GM18519 (cell line): ENCODE measurements around the gene B3GLCT.
"Not testable (repeated sequence)": the region's sequence is repeated elsewhere in the genome, so short reads cannot be mapped to it uniquely, and the experiment has no call there.

Source experiments
- ATAC-seq: cut with Tn5 transposase; IDR thresholded peaks from one replicate; pipeline ENCODE4 v1.9.1; 2021; ENCODE audit warnings: mild to moderate bottlenecking, moderate library complexity; ENCODE audit not compliant: unreplicated experiment, low FRiP score

Gene B3GLCT

DNA sequence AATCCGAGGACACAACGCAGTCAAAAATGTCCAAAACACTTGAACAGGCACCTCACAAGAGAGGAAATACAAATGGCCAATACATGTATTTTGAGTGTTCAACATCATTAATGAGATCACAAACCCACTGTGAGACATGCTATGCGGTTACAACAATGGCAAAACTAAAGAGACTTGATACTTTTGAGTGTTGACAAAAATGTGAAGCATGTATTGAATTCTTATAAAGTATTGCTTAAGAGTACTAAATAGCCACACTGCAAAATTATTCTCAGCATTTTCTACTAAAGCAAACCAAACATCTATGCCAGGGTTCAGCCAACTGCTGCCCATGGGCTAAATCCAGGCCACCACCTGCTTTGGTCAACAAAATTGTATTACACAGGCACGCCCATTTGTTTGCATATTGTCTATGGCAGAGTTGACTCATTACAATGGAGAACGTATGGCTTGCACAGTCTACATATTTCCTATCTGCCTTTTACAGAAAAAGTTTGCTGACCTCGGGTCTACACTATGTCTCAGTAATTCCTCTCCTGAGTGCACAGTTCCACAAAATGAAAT is 135.3 kb downstream of the B3GLCT start:
- no peak for ATAC-seq

DNA sequence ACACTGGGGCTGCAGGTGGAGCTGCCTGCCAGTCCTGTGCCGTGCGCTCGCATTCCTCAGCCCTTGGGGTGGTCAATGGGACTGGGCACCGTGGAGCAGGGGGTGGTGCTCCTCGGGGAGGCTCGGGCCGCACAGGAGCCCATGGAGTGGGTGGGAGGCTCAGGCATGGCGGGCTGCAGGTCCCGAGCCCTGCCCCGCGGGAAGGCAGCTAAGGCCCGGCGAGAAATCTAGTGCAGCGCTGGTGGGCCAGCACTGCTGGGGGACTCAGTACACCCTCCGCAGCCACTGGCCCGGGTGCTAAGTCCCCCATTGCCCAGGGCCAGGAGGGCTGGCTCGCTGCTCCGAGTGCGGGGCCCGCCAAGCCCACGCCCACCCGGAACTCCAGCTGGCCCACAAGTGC is 139.8 kb downstream of the B3GLCT start:
- ATAC-seq, result not testable (repeated sequence)

DNA sequence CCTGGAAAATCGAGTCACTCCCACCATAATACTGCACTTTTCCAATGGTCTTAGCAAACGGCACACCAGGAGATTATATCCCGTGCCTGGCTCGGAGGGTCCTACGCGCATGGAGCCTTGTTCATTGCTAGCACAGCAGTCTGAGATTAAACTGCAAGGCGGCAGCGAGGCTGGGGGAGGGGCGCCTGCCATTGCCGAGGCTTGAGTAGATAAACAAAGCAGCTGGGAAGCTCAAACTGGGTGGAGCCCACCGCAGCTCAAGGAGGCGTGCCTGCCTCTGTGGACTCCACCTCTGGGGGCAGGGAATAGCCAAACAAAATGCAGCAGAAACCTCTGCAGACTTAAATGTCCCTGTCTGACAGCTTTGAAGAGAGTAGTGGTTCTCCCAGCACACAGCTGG is 141.1 kb downstream of the B3GLCT start:
- not testable (repeated sequence) for ATAC-seq

DNA sequence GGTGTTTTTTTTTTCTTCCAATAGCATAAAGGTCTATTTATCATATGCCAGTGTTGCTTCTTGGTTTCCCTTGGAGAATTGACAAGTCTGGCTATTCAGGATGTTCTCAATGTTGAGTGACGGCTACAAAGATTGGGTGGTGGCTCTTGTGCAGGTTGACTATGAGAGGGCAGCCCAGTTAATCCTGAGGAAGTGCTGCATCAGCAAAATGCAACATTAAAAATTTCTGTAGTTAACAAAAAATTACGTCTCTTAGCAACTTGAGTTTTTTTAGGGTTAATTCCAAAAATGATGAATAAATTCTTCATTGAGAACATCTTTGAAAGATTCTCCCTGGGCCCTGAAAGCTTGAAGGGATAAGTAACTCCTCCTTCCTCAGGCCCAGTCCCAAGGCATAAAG is 147.1 kb downstream of the B3GLCT start:
- no peak for ATAC-seq

DNA sequence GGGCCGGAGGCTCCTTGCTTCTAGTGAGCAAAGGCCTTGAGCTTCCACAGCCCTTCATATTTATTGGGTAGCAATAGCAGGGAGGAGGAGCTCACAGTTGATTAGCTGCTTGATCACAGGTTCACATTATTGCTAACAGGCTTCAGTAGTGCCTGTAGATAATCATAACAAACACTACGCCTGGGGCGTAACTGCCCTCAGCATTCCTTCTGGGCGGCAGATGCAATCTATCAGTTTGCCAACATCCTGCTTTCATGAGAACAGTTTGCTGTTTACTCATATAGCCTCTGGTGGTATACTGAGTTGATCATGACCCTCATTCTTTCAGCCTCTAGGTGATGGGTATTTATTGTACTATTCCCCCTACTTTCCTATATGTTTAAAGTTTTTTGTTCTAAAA is 149.4 kb downstream of the B3GLCT start:
- no peak for ATAC-seq

DNA sequence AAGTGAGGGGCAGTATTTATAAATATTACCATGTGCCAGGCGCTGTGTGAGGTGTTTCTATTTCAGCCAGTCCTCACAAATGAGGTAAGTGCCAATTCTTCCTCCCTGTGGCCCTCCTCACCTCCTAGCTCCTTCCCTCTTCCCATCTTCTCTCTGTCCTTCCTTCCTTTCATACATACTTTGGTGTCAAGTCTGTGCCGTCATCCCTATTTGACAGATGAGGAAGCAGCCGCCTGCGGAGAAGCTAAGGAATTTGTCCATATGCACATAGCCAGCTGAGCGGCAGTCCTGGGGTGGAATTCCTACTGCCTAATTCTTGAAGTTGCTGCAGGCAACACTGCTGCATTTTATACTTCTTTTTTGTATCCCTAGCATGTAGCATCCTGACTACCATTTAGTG is 150.8 kb downstream of the B3GLCT start:
- ATAC-seq, result no peak

DNA sequence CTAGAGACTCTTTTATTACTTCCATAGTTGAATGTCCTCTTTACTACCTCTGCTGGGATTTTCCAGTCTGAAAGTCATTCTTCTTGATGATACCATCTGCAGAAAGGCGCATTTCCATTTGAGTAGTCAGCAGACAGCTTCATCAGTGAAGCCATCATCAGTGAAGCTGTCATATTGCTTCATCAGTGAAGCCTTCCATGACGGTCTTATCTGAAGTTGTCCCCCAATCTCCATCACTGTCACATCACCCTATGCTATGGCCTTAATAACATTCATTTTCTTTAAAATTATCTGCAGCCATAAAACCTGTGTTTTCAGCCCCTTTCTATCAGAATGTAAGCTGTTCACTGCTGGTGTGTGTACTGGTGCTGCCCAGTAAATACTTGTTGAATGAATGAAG is 151.6 kb downstream of the B3GLCT start:
- no peak for ATAC-seq

DNA sequence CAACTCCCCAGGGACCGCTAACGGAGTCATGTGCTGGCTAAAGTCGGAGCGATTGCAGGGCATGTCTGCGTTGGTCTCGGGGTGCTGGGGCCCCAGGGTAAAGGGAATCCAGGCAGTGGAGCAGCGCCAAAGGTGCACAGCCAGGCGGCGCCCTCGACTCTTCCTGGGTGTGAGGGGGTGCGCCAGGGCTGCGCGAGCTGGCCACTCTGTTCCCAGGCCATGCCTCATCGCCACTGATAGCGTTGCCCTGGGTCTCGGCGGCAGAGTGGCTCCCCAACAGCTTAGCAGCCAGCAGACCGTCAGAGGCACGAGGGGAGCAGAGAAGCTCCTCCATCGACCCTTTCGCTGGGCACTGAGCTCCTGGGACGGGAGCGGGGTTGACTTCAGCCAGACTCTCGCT is 152.7 kb downstream of the B3GLCT start:
- ATAC-seq, result no peak

DNA sequence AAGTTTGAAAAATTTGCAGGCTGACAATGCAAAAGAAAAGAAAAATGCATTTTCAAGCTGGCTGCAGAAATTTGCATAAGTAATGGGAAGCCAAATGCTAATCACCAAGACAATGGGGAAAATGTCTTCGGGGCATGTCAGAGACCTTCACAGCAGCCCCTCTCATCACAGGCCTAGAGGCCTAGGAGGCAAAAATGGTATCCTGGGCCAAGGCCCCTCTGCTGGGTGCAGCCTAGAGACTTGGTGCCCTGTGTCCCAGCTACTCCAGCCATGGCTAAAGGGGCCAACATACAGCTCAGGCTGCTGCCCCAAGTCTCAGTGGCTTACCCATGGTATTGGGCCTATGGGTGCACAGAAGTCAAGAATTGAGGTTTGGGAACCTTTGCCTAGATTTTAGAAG is 155.2 kb downstream of the B3GLCT start:
- ATAC-seq, result no peak

DNA sequence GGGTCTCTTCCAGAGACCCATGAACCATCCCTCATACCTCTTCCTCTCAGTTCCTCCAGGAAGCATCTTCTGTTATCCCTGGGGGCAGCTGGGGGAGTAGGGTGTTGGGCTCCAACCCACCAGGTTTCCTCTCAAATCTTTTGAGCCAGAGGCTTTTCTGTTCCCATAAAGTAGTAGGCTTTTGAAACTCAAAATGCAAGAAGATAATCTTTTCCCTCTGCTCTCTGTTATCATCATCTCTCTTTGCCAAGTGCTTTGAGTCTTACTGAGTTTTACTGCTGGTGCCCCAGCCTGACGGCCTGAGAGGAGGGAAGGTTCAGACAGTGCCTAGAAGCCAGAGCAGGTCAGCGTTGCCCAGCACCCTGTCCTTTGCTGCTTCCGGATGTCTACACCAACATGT is 157.2 kb downstream of the B3GLCT start:
- no peak for ATAC-seq

DNA sequence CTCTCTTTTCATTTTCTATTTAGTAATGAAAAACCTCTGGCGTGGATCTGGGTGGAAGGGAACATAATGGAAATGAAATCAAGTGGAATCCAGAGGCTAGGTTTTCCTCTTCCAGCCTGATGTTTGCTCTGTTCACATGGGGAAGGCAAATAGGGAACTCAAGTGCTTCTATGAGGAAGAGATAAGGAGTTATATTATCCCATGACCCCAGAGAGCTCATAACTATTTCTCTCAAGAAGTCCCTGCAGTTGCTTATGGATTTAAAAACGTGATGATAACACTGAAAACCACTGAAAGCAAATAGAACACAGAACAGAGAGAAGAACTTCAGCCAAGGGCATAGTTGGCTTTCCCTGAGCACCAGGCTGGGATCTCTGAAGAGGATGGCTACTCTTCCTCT is 157.8 kb downstream of the B3GLCT start:
- ATAC-seq, result no peak

DNA sequence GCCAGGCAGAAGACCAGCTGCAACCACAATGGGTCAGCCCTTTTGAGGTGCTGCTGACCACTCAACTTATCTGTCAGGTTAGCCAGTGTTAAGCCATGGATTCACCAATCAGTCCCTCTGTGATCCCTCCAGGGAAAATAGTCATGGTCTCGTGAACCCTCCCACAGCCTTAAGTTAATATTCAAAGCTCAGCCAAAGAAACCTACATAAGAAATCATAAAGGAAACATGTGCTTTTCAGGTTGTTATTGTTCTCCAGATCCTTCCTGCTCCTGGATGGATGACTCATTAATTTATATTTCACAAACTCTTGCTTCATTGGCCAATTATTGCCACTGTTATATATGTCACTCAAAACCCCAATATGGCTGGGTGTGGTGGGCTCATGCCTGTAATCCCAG is 161.9 kb downstream of the B3GLCT start:
- ATAC-seq, result no peak

DNA sequence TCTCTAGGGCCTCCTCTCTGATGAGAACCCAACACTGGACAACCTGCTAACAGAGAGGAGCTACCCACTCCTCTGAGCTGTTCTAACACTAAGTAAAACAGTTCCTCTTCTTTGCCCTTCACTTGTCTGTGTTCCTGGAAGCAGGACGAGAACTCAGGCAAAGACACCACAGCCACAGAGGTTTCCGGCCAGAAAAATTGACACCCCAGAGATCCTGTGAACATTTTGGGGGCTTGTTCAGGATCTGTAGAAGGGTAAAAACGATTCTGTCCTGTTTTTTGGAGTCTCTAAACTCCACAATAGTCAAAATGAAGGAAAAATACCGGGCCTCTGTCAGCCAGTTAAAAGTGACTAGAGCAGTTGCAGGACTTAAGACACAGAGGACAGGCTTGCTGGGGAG is 165.9 kb downstream of the B3GLCT start:
- no peak for ATAC-seq

DNA sequence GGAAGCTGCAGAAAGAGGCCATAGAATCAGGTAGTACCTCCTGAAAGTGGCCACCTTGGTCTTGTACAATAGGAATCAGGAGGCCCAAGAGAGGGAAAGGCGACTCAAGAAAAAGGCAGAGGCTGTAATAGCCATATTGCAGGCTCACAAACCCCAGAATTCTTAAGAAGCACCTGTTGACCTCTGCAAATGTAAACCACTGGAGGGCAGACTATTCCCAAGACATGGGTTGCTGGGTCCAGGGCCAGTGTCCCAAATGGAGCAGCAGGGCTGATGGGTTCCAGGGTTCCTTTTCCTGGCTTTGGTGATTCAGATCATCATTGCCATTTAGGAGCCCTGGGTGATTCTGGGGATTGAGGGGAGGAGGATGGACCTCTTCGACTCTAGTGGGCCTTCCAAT is 167.6 kb downstream of the B3GLCT start:
- no peak for ATAC-seq

DNA sequence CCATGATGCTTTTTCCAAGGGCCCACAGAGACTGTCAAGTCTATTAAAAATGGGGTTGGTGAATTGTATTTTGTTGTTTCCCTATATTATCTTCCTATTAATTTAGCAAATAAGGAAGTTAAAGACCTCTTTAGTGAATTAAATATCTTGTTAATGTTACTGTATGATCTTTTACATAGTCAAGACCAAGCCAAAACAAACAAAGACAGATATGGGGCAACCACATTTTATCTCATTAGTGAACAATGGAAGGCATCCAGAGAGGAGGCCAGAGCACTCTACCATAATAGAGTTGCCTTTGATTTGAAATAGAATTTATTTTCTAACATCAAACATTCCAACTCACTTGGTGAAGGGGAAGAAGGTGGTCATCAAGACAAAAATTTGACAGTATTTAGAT is 169.4 kb downstream of the B3GLCT start:
- no peak for ATAC-seq

DNA sequence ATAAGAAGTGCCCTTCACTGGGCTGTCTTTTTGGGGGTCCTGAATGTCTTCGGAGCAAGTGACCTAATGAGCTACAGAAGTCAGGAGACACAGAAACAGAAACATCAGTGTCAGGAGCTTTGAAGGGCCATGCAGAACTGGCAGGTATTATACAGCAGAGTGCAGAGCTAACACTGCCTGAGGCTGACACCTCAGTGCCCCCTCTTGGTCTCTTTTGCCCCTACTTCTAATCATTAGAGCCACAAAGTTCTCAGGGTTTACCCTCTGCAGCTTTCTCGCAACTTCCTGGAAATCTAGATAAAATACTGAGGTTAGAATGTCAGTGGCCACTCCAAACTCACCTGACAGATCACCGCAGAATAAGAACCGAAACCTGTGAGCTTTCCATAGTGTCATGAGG is 172.7 kb downstream of the B3GLCT start:
- no peak for ATAC-seq

DNA sequence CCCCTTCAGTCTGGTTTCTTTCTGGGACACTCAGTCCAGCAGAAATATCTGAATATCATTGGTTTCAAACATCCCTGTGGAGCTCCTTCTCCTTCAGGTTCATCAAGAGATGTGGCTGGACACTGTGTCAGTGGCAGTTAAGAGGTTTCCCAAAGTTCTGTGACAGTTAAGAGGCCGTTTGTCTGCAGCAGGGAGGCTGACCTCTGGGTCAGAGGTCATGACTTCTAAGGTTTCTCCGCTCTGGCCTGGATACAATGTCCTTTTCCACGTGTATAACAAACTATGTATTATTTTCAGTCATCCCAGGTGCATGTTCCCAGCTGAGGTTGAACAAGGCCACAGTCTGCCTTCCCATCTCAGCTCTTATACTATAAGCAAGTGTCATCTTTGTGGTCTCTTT is 174.9 kb downstream of the B3GLCT start:
- no peak for ATAC-seq

DNA sequence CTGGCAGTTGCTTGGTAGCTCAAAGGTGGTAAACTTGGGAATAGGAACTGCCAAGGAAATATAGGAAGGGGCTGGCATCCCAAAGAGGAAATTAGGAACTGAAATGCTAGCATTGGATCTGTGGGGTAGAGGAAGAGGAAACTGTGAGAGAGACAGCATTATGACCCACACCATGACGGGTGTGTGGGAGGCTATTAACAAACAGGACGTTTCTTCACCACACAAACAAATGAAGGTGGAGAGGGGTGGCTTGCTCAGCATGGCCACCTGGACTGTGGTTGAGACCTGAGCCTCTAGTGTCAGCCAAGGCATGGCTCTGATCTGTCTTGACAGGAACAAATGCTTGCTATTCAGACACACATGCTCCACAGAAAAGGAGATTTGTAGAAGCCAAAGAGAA is 178.2 kb downstream of the B3GLCT start:
- no peak for ATAC-seq

DNA sequence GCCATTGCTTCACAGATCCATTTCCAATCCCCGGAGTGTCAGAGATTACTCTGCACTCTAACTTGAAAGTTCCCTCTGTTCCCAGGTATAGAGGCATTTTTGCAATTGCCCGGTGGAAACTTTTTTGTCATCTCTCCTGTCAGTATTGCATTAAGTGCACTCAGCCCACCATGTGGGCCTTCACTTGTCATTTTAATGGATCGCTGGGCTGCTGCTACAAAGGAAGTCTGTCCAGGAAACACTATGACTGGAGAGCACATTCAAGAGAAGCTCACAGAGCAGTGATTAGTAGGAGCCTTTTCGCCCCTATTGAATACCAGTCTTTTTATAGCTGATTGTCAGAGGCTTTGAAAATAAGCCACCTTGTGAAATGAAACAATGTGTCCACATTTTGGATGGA is 180.9 kb downstream of the B3GLCT start:
- no peak for ATAC-seq
